GM12892 (cell line): ENCODE measurements around the gene P2RX3.

Source experiments
- POLR2A ChIP-seq: IDR thresholded peaks from 2 replicates; pipeline ENCODE4 v1.6.1; 2011; ENCODE audit warnings: low read depth, low read length, control low read depth
- POLR2AphosphoS5 ChIP-seq: IDR thresholded peaks from 2 replicates; pipeline ENCODE4 v1.6.1; 2011; ENCODE audit warnings: low read depth, low read length, control low read depth
- TAF1 ChIP-seq: IDR thresholded peaks from 2 replicates; pipeline ENCODE4 v1.6.1; 2011; ENCODE audit warnings: low read depth, mild to moderate bottlenecking, control low read depth, low read length, borderline replicate concordance

DNA sequence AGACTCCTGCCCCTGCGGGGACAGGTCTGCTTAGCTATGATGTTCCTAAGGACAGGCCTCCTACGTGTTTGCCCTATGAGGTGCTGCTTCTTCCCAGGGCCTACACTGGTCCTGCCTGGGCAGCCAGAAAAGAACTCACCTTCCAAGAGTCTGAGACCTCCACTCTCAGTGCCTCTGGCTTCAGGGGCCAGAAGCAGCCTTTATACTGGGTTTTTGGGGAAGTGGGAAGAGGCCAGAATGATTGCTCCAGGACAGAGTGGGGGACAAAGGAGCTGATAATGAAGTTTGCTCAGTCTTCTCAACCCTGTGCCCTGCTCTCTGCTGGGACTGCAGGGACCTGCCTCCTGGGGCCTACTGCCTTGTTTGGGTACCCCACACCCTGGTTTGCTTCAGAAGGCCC is 42.8 kb downstream of the P2RX3 start, which contains the start of gene PRG3:
- TF ChIP-seq POLR2A (no peak), TAF1 (no peak), POLR2AphosphoS5 (no peak)
